ENCODE data around the gene TMEM41A.
"Not testable (repeated sequence)": the region's sequence is repeated elsewhere in the genome, so short reads cannot be mapped to it uniquely, and the experiment has no call there.

The TMEM41A gene

GRCh38 chr3:185488465-185488864 is 10.4 kb downstream of the TMEM41A start:
- no peak for DNase-seq (ENCODE audit: low spot score)

GRCh38 chr3:185486394-185486793 is 12.4 kb downstream of the TMEM41A start:
- no peak for DNase-seq (ENCODE audit: low spot score)

- no peak for DNase-seq (ENCODE audit: low spot score)
These were observed 14.5 kb downstream of the TMEM41A start for GRCh38 chr3:185484296-185484695.

GRCh38 chr3:185479373-185479945 is 19.4 kb downstream of the TMEM41A start:
- DNase-seq (ENCODE audit: low spot score): no peak

GRCh38 chr3:185477316-185477715 is 21.5 kb downstream of the TMEM41A start:
- no peak for DNase-seq (ENCODE audit: low spot score)

GRCh38 chr3:185474922-185475321 is 23.9 kb downstream of the TMEM41A start:
- DNase-seq (ENCODE audit: low spot score): not testable (repeated sequence)

GRCh38 chr3:185473290-185473815 is 25.5 kb downstream of the TMEM41A start:
- no peak for DNase-seq (ENCODE audit: low spot score)

GRCh38 chr3:185470323-185470722 is 28.5 kb downstream of the TMEM41A start:
- DNase-seq (ENCODE audit: low spot score): no peak

GRCh38 chr3:185469542-185469941 is 29.3 kb downstream of the TMEM41A start:
- no peak for DNase-seq (ENCODE audit: low spot score)

- DNase-seq (ENCODE audit: low spot score): not testable (repeated sequence)
These were observed 32.7 kb downstream of the TMEM41A start for GRCh38 chr3:185466123-185466522.

GRCh38 chr3:185465471-185465870 is 33.4 kb downstream of the TMEM41A start:
- DNase-seq (ENCODE audit: low spot score): no peak

- DNase-seq (ENCODE audit: low spot score): no peak
These were observed 38.0 kb downstream of the TMEM41A start for GRCh38 chr3:185460719-185461350.

GRCh38 chr3:185460309-185460708 is 38.5 kb downstream of the TMEM41A start:
- DNase-seq (ENCODE audit: low spot score): no peak

- no peak for DNase-seq (ENCODE audit: low spot score)
These were observed 41.5 kb downstream of the TMEM41A start for GRCh38 chr3:185457376-185457775.

- not testable (repeated sequence) for DNase-seq (ENCODE audit: low spot score)
These were observed 47.4 kb downstream of the TMEM41A start for GRCh38 chr3:185451432-185451831.

GRCh38 chr3:185448107-185448506 is 50.7 kb downstream of the TMEM41A start:
- DNase-seq (ENCODE audit: low spot score): no peak

GRCh38 chr3:185444329-185444728 is 54.5 kb downstream of the TMEM41A start:
- no peak for DNase-seq (ENCODE audit: low spot score)

- no peak for DNase-seq (ENCODE audit: low spot score)
These were observed 56.8 kb downstream of the TMEM41A start for GRCh38 chr3:185442031-185442430.

- no peak for DNase-seq (ENCODE audit: low spot score)
These were observed 58.9 kb downstream of the TMEM41A start for GRCh38 chr3:185439745-185440466.

Data from ecto neural progenitor cell (in vitro differentiated cells).